ENCODE results near the gene ZSCAN22.
A peak's percentile ranks its signal among the peaks of the same experiment; 100 is the strongest.

The ZSCAN22 gene

GRCh38 chr19:58379246-58379645 is 52.5 kb downstream of the ZSCAN22 start:
- H3K4me3 ChIP-seq (replicated peaks; ENCODE audit: low read depth, low read length) = no peak overlapping the region
- DNase-seq (ENCODE audit: low read depth) = no peak
- no peak for TF ChIP-seq CTCF (IDR thresholded peaks at IDR 0.05; ENCODE audit: low read length, missing control alignments)

GRCh38 chr19:58380037-58380661 is 53.4 kb downstream of the ZSCAN22 start:
- no peak for DNase-seq (ENCODE audit: low read depth)
- peak overlapping the region; percentile 86 for H3K4me3 ChIP-seq (replicated peaks; ENCODE audit: low read depth, low read length)
- TF ChIP-seq CTCF (IDR thresholded peaks at IDR 0.05; ENCODE audit: low read length, missing control alignments) = no peak

- no peak for TF ChIP-seq CTCF (IDR thresholded peaks at IDR 0.05; ENCODE audit: low read length, missing control alignments)
- peak within 1 kb of the TSS; percentile 86 for H3K4me3 ChIP-seq (replicated peaks; ENCODE audit: low read depth, low read length)
- DNase-seq (ENCODE audit: low read depth) = peak; percentile 100
These were observed 54.1 kb downstream of the ZSCAN22 start, which contains the start of gene ZNF837 for GRCh38 chr19:58380662-58381459. Gene ZNF837, minus strand, starts transcription at chr19:58381030. Its CDS starts 11,698 bp downstream, at chr19:58369332.

- no peak for DNase-seq (ENCODE audit: low read depth)
- peak overlapping the region; percentile 86 for H3K4me3 ChIP-seq (replicated peaks; ENCODE audit: low read depth, low read length)
- no peak for TF ChIP-seq CTCF (IDR thresholded peaks at IDR 0.05; ENCODE audit: low read length, missing control alignments)
These were observed 54.8 kb downstream of the ZSCAN22 start for GRCh38 chr19:58381460-58382212.

GRCh38 chr19:58382997-58383603 is 56.3 kb downstream of the ZSCAN22 start:
- H3K4me3 ChIP-seq (replicated peaks; ENCODE audit: low read depth, low read length) = no peak overlapping the region
- no peak for DNase-seq (ENCODE audit: low read depth)
- no peak for TF ChIP-seq CTCF (IDR thresholded peaks at IDR 0.05; ENCODE audit: low read length, missing control alignments)

GRCh38 chr19:58385313-58385890 is 58.6 kb downstream of the ZSCAN22 start:
- H3K4me3 ChIP-seq (replicated peaks; ENCODE audit: low read depth, low read length) = peak overlapping the region; percentile 85
- no peak for TF ChIP-seq CTCF (IDR thresholded peaks at IDR 0.05; ENCODE audit: low read length, missing control alignments)
- DNase-seq (ENCODE audit: low read depth) = no peak
